Neural cell (in vitro differentiated cells): ENCODE measurements around the gene ADGRA1. TPM values are rescaled to one million over a fixed set of nuclear protein-coding genes. Genes with fewer than 3 reads are reported as not detected.

Experiments
- H2AFZ ChIP-seq: fragments of 200-600, 300-800 bp; sonication (generic), shearing (Covaris generic); 2 replicates; pipeline ENCODE4 v1.6.0; 2014; ENCODE audit warnings: low read depth, mild to moderate bottlenecking, antibody characterized with exemption, low read length, moderate library complexity
- H3F3A ChIP-seq: fragments of 200-600 bp; shearing (Covaris generic); 2 replicates; pipeline ENCODE4 v1.6.1; 2016; ENCODE audit warnings: mild to moderate bottlenecking, moderate library complexity, mixed read lengths, antibody characterized with exemption, low read length; ENCODE audit not compliant: insufficient read depth, poor library complexity, severe bottlenecking
- H3K27ac ChIP-seq: fragments of 200-600, 300-800 bp; sonication (generic), shearing (Covaris generic); 2 replicates; pipeline ENCODE4 v1.5.1; 2014; ENCODE audit warnings: mild to moderate bottlenecking, low read length, moderate library complexity
- H3K27me3 ChIP-seq: fragments of 300-800, 200-600 bp; sonication (generic), shearing (Covaris generic); 2 replicates; pipeline ENCODE4 v1.6.0; 2014; ENCODE audit warnings: mild to moderate bottlenecking, low read depth, low read length, moderate library complexity; ENCODE audit not compliant: insufficient read depth
- H3K36me3 ChIP-seq: fragments of 300-800, 200-600 bp; sonication (generic), shearing (Covaris generic); 2 replicates; pipeline ENCODE4 v1.5.1; 2014; ENCODE audit warnings: mild to moderate bottlenecking, antibody characterized with exemption, low read length, moderate library complexity; ENCODE audit not compliant: insufficient read depth
- H3K4me2 ChIP-seq: fragments of 300-800, 200-600 bp; sonication (generic), shearing (Covaris generic); 2 replicates; pipeline ENCODE4 v1.6.0; 2014; ENCODE audit warnings: mild to moderate bottlenecking, low read length
- H3K4me3 ChIP-seq: fragments of 300-800, 200-600 bp; sonication (generic), shearing (Covaris generic); 2 replicates; pipeline ENCODE4 v1.5.1; 2014; ENCODE audit warnings: mild to moderate bottlenecking, low read length, moderate library complexity
- H3K79me2 ChIP-seq: fragments of 200-600 bp; shearing (Covaris generic); replicated peaks from 2 replicates; pipeline ENCODE4 v1.6.0; 2014; ENCODE audit warnings: mild to moderate bottlenecking, low read length, moderate library complexity; ENCODE audit not compliant: insufficient read depth
- H3K9ac ChIP-seq: fragments of 300-800, 200-600 bp; sonication (generic), shearing (Covaris generic); 2 replicates; pipeline ENCODE4 v1.6.1; 2016; ENCODE audit warnings: mild to moderate bottlenecking, low read length, mixed read lengths
- H3K9me2 ChIP-seq: fragments of 200-600 bp; shearing (Covaris generic); 2 replicates; pipeline ENCODE4 v1.6.1; 2016; ENCODE audit warnings: mild to moderate bottlenecking, low read length, mixed read lengths; ENCODE audit not compliant: insufficient read depth
- H3K9me3 ChIP-seq: fragments of 200-600, 300-800 bp; sonication (generic), shearing (Covaris generic); 2 replicates; pipeline ENCODE4 v1.6.1; 2016; ENCODE audit warnings: mild to moderate bottlenecking, mixed run types, low read length, moderate library complexity, mixed read lengths
- H4K20me1 ChIP-seq: fragments of 200-600 bp; shearing (Covaris generic); 2 replicates; pipeline ENCODE4 v1.6.1; 2016; ENCODE audit warnings: mild to moderate bottlenecking, mixed run types; ENCODE audit not compliant: insufficient read depth
- EP300 ChIP-seq: fragments of 450-650 bp; conservative IDR thresholded peaks from 2 replicates; pipeline ENCODE4 v1.6.1; 2014; ENCODE audit warnings: antibody characterized with exemption, mild to moderate bottlenecking, moderate library complexity; ENCODE audit not compliant: poor library complexity, severe bottlenecking
- EZH2 ChIP-seq: fragments of 200-600, 300-800 bp; shearing (Covaris generic), sonication (generic); IDR thresholded peaks from 2 replicates; pipeline ENCODE4 v1.6.1; 2014; ENCODE audit warnings: antibody characterized with exemption, low read length, borderline replicate concordance, mild to moderate bottlenecking; ENCODE audit not compliant: insufficient read depth, poor library complexity, severe bottlenecking
- MXI1 ChIP-seq: fragments of 450-650 bp; conservative IDR thresholded peaks from 2 replicates; pipeline ENCODE4 v1.6.1; 2014; ENCODE audit warnings: antibody characterized with exemption, mild to moderate bottlenecking; ENCODE audit not compliant: poor library complexity, severe bottlenecking
- POLR2AphosphoS5 ChIP-seq: IDR thresholded peaks from 2 replicates; pipeline ENCODE4 v1.6.1; 2012
- RAD21 ChIP-seq: fragments of 450-650 bp; conservative IDR thresholded peaks from 2 replicates; pipeline ENCODE4 v1.6.1; 2014; ENCODE audit warnings: antibody characterized with exemption, mild to moderate bottlenecking, moderate library complexity
- SMC3 ChIP-seq: fragments of 450-650 bp; conservative IDR thresholded peaks from 2 replicates; pipeline ENCODE4 v1.6.1; 2014; ENCODE audit warnings: antibody characterized with exemption, mild to moderate bottlenecking, moderate library complexity; ENCODE audit not compliant: poor library complexity
- TAF1 ChIP-seq: IDR thresholded peaks from 2 replicates; pipeline ENCODE4 v1.6.1; 2012; ENCODE audit warnings: low read depth
- polyA plus RNA-seq: library from polyadenylated mRNA; depleted of rRNA; stranded (reverse); fragments of >200 nt; gene quantifications from 2 replicates; pipeline ENCODE4 v1.2.3, GENCODE V29; 2014
- TF ChIP-seq, protein P1 (sequence below): IDR thresholded peaks from 2 replicates; pipeline ENCODE4 v1.6.1; 2012; ENCODE audit warnings: borderline replicate concordance
- TF ChIP-seq, protein P2 (sequence below): fragments of 450-650 bp; IDR thresholded peaks from 2 replicates; pipeline ENCODE4 v1.5.1; 2014; ENCODE audit warnings: antibody characterized with exemption, mild to moderate bottlenecking, moderate library complexity; ENCODE audit not compliant: poor library complexity, severe bottlenecking

ADGRA1 gene
- polyA plus RNA-seq, 1 donor from 2014 or later: 2.2 TPM

- Histone ChIP-seq H2AFZ (no peak overlapping the region), H3K27ac (no peak overlapping the region), H4K20me1 (no peaks in the 10 kb centered on the region), H3K9ac (no peak overlapping the region), H3K27me3 (no peaks in the 10 kb centered on the region), H3K36me3 (no peaks in the 10 kb centered on the region), H3K79me2 (no peaks in the 10 kb centered on the region), H3K9me3 (peaks cover 8% of the 10 kb centered on the region), H3K9me2 (no peaks in the 10 kb centered on the region), H3F3A (no peaks in the 10 kb centered on the region), H3K4me3 (no peak overlapping the region), H3K4me2 (no peak overlapping the region)
- TF ChIP-seq, protein P1, sequence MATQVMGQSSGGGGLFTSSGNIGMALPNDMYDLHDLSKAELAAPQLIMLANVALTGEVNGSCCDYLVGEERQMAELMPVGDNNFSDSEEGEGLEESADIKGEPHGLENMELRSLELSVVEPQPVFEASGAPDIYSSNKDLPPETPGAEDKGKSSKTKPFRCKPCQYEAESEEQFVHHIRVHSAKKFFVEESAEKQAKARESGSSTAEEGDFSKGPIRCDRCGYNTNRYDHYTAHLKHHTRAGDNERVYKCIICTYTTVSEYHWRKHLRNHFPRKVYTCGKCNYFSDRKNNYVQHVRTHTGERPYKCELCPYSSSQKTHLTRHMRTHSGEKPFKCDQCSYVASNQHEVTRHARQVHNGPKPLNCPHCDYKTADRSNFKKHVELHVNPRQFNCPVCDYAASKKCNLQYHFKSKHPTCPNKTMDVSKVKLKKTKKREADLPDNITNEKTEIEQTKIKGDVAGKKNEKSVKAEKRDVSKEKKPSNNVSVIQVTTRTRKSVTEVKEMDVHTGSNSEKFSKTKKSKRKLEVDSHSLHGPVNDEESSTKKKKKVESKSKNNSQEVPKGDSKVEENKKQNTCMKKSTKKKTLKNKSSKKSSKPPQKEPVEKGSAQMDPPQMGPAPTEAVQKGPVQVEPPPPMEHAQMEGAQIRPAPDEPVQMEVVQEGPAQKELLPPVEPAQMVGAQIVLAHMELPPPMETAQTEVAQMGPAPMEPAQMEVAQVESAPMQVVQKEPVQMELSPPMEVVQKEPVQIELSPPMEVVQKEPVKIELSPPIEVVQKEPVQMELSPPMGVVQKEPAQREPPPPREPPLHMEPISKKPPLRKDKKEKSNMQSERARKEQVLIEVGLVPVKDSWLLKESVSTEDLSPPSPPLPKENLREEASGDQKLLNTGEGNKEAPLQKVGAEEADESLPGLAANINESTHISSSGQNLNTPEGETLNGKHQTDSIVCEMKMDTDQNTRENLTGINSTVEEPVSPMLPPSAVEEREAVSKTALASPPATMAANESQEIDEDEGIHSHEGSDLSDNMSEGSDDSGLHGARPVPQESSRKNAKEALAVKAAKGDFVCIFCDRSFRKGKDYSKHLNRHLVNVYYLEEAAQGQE: no peak
- TF ChIP-seq EZH2: no peak
Observed at GRCh38 chr10:133151543-133151972, 63.8 kb downstream of the ADGRA1 start.

GRCh38 chr10:133154411-133154810 lies 66.7 kb downstream of the ADGRA1 start:
- H3K9me3 ChIP-seq: no peaks in the 10 kb centered on the region
- no peak for TF ChIP-seq SMC3
- TF ChIP-seq EP300: no peak
- TF ChIP-seq, protein P1: no peak
- no peak for TF ChIP-seq RAD21
- TF ChIP-seq EZH2: no peak
- no peak for TF ChIP-seq TAF1
- TF ChIP-seq, protein P2, sequence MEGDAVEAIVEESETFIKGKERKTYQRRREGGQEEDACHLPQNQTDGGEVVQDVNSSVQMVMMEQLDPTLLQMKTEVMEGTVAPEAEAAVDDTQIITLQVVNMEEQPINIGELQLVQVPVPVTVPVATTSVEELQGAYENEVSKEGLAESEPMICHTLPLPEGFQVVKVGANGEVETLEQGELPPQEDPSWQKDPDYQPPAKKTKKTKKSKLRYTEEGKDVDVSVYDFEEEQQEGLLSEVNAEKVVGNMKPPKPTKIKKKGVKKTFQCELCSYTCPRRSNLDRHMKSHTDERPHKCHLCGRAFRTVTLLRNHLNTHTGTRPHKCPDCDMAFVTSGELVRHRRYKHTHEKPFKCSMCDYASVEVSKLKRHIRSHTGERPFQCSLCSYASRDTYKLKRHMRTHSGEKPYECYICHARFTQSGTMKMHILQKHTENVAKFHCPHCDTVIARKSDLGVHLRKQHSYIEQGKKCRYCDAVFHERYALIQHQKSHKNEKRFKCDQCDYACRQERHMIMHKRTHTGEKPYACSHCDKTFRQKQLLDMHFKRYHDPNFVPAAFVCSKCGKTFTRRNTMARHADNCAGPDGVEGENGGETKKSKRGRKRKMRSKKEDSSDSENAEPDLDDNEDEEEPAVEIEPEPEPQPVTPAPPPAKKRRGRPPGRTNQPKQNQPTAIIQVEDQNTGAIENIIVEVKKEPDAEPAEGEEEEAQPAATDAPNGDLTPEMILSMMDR: no peak
- no peak for TF ChIP-seq POLR2AphosphoS5
- no peak for TF ChIP-seq MXI1
- no peaks in the 10 kb centered on the region for H3K79me2 ChIP-seq
- no peak overlapping the region for H3K4me2 ChIP-seq
- H3K27me3 ChIP-seq: no peaks in the 10 kb centered on the region
- H4K20me1 ChIP-seq: no peaks in the 10 kb centered on the region
- H3K9ac ChIP-seq: no peak overlapping the region
- H2AFZ ChIP-seq: no peak overlapping the region
- no peaks in the 10 kb centered on the region for H3K9me2 ChIP-seq
- no peak overlapping the region for H3K27ac ChIP-seq
- no peaks in the 10 kb centered on the region for H3K36me3 ChIP-seq
- H3K4me3 ChIP-seq: no peak overlapping the region
- H3F3A ChIP-seq: no peaks in the 10 kb centered on the region
